ENCODE data around the gene TIMM50.

Gene TIMM50

GRCh38 chr19:39474139-39474620 lies 6.5 kb upstream of the TIMM50 start:
- TF ChIP-seq POLR2AphosphoS5 (IDR thresholded peaks at IDR 0.05; ENCODE audit: low read depth, low read length) (no peak), SIN3A (IDR thresholded peaks at IDR 0.05; ENCODE audit: borderline replicate concordance, insufficient read depth, low read length) (no peak), FOXP2 (optimal IDR thresholded peaks at IDR 0.05; ENCODE audit: borderline replicate concordance, extremely low read depth, extremely low read length, insufficient read depth) (no peak), REST (IDR thresholded peaks at IDR 0.05; ENCODE audit: insufficient read depth in 1 of 2, low read depth in 2 of 2, low read length in 2 of 2) (no peak), TAF1 (IDR thresholded peaks at IDR 0.05; ENCODE audit: borderline replicate concordance, insufficient read depth, low read length) (no peak)

- TF ChIP-seq TAF1 (IDR thresholded peaks at IDR 0.05; ENCODE audit: borderline replicate concordance, insufficient read depth, low read length) (no peak), SIN3A (IDR thresholded peaks at IDR 0.05; ENCODE audit: borderline replicate concordance, insufficient read depth, low read length) (no peak), FOXP2 (optimal IDR thresholded peaks at IDR 0.05; ENCODE audit: borderline replicate concordance, extremely low read depth, extremely low read length, insufficient read depth) (no peak), POLR2AphosphoS5 (IDR thresholded peaks at IDR 0.05; ENCODE audit: low read depth, low read length) (no peak), REST (IDR thresholded peaks at IDR 0.05; ENCODE audit: insufficient read depth in 1 of 2, low read depth in 2 of 2, low read length in 2 of 2) (no peak)
These were observed 4.9 kb upstream of the TIMM50 start for GRCh38 chr19:39475748-39476147.

GRCh38 chr19:39479916-39480315 lies 722 bp upstream of the TIMM50 start:
- TF ChIP-seq POLR2AphosphoS5 (IDR thresholded peaks at IDR 0.05; ENCODE audit: low read depth, low read length) (no peak), SIN3A (IDR thresholded peaks at IDR 0.05; ENCODE audit: borderline replicate concordance, insufficient read depth, low read length) (no peak), FOXP2 (optimal IDR thresholded peaks at IDR 0.05; ENCODE audit: borderline replicate concordance, extremely low read depth, extremely low read length, insufficient read depth) (no peak), TAF1 (IDR thresholded peaks at IDR 0.05; ENCODE audit: borderline replicate concordance, insufficient read depth, low read length) (no peak), REST (IDR thresholded peaks at IDR 0.05; ENCODE audit: insufficient read depth in 1 of 2, low read depth in 2 of 2, low read length in 2 of 2) (no peak)

- TF ChIP-seq REST (IDR thresholded peaks at IDR 0.05; ENCODE audit: insufficient read depth in 1 of 2, low read depth in 2 of 2, low read length in 2 of 2) (no peak), FOXP2 (optimal IDR thresholded peaks at IDR 0.05; ENCODE audit: borderline replicate concordance, extremely low read depth, extremely low read length, insufficient read depth) (no peak), POLR2AphosphoS5 (IDR thresholded peaks at IDR 0.05; ENCODE audit: low read depth, low read length) (no peak), SIN3A (IDR thresholded peaks at IDR 0.05; ENCODE audit: borderline replicate concordance, insufficient read depth, low read length) (no peak; the same call in 1 of the 2 replicates)
These were observed 549 bp downstream of the TIMM50 start for GRCh38 chr19:39481229-39481545.

- TF ChIP-seq FOXP2 (optimal IDR thresholded peaks at IDR 0.05; ENCODE audit: borderline replicate concordance, extremely low read depth, extremely low read length, insufficient read depth), result no peak
- no peak for TF ChIP-seq REST (IDR thresholded peaks at IDR 0.05; ENCODE audit: insufficient read depth in 1 of 2, low read depth in 2 of 2, low read length in 2 of 2)
- TF ChIP-seq SIN3A (IDR thresholded peaks at IDR 0.05; ENCODE audit: borderline replicate concordance, insufficient read depth, low read length), result no peak
- no peak for TF ChIP-seq POLR2AphosphoS5 (IDR thresholded peaks at IDR 0.05; ENCODE audit: low read depth, low read length)
- no peak for TF ChIP-seq TAF1 (IDR thresholded peaks at IDR 0.05; ENCODE audit: borderline replicate concordance, insufficient read depth, low read length)
These were observed 1.0 kb downstream of the TIMM50 start for GRCh38 chr19:39481676-39482075.
